Mononuclear cell (primary cell): ENCODE data around the gene PRR14L. TPM values are rescaled to one million over a fixed set of nuclear protein-coding genes. Genes with fewer than 3 reads are reported as not detected.
A peak's percentile ranks its signal among the peaks of the same experiment; 100 is the strongest.
"Not testable (repeated sequence)": the region's sequence is repeated elsewhere in the genome, so short reads cannot be mapped to it uniquely, and the experiment has no call there.

ENCODE experiments used
- H3K27me3 ChIP-seq: 2 replicates; pipeline ENCODE4 v1.6.0; 2011; ENCODE audit warnings: low read length, control low read depth; ENCODE audit not compliant: insufficient read depth
- H3K4me1 ChIP-seq: 2 replicates; pipeline ENCODE4 v1.5.1; 2011; ENCODE audit warnings: mild to moderate bottlenecking, low read length, control low read depth; ENCODE audit not compliant: insufficient read depth
- H3K4me3 ChIP-seq: 2 replicates; pipeline ENCODE4 v1.5.1; 2011; ENCODE audit warnings: mild to moderate bottlenecking, low read length, moderate library complexity
- H3K9me3 ChIP-seq: 2 replicates; pipeline ENCODE4 v1.5.1; 2011; ENCODE audit warnings: low read depth, mild to moderate bottlenecking, control low read depth, low read length
- total RNA-seq: library from RNA; depleted of rRNA; stranded (reverse); fragments of >200 nt; gene quantifications from one replicate; pipeline ENCODE4 v1.2.3, GENCODE V29; 2012

Gene PRR14L
- 15.8 TPM for total RNA-seq

GRCh38 chr22:31749636-31750364, at the start of gene PRR14L:
Gene PRR14L (minus strand): TSS chr22:31750132. CDS start chr22:31738860, 11,272 bp downstream.
- peak within 1 kb of the TSS; percentile 98 for H3K4me3 ChIP-seq

GRCh38 chr22:31799358-31799757, 49.4 kb upstream of the PRR14L start:
- not testable (repeated sequence) for H3K9me3 ChIP-seq, H3K4me3 ChIP-seq

More at GRCh38 chr22:31749636-31750364, at the start of gene PRR14L:
- Histone ChIP-seq H3K9me3 (no peaks in the 10 kb centered on the region), H3K27me3 (no peaks in the 10 kb centered on the region), H3K4me1 (peaks cover 62% of the 10 kb centered on the region)

GRCh38 chr22:31790240-31790639, 40.3 kb upstream of the PRR14L start:
- Histone ChIP-seq H3K27me3 (no peaks in the 10 kb centered on the region), H3K9me3 (no peaks in the 10 kb centered on the region), H3K4me1 (peaks cover 17% of the 10 kb centered on the region), H3K4me3 (no peak overlapping the region)

More at GRCh38 chr22:31799358-31799757, 49.4 kb upstream of the PRR14L start:
- not testable (repeated sequence) for H3K27me3 ChIP-seq, H3K4me1 ChIP-seq

DNA sequence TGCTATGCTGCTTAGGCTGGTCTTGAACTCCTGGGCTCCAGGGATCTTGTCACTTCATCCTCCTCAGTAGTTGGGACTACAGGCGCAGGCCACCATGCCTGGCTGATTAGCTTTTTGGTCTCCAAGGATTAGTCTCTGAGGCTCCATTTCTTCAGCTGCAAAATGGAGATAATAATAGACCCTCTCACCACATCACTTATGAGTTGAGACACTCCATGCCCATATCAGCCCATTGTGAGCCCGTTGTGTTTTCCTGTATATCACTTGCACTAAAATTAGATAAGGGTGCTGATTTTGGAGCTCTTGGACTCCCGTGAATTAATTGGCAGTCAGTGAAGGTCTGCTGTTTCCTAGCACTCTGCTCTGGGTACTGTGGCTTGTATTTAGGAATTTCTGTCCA, 39.9 kb upstream of the PRR14L start:
- H3K4me3 ChIP-seq: no peak overlapping the region
- H3K4me1 ChIP-seq: peaks cover 17% of the 10 kb centered on the region
- H3K27me3 ChIP-seq: no peaks in the 10 kb centered on the region
- no peaks in the 10 kb centered on the region for H3K9me3 ChIP-seq

GRCh38 chr22:31776231-31776630, 26.3 kb upstream of the PRR14L start:
- Histone ChIP-seq H3K9me3 (no peaks in the 10 kb centered on the region), H3K27me3 (no peaks in the 10 kb centered on the region), H3K4me1 (no peaks in the 10 kb centered on the region), H3K4me3 (no peak overlapping the region)

DNA sequence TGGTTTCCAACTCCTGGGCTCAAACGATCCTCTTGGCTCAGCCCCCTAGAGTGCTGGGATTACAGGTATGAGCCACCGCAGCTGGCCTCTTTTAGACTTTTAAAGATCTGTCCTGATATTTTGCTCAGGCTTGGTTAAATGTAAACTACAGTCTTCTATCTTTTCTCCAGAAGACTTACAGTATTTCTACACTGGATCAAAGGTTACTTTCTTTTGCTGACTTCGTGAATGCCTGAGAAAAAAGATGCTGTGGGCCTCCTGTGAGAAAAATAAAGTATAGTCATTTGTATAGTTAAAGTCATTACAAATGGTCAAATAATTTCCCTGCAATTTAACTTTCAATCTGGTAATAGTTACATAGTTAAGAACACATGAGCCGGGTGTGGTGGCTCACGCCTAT, 23.5 kb upstream of the PRR14L start:
- no peak overlapping the region for H3K4me3 ChIP-seq
- no peaks in the 10 kb centered on the region for H3K27me3 ChIP-seq
- no peaks in the 10 kb centered on the region for H3K4me1 ChIP-seq
- no peaks in the 10 kb centered on the region for H3K9me3 ChIP-seq

DNA sequence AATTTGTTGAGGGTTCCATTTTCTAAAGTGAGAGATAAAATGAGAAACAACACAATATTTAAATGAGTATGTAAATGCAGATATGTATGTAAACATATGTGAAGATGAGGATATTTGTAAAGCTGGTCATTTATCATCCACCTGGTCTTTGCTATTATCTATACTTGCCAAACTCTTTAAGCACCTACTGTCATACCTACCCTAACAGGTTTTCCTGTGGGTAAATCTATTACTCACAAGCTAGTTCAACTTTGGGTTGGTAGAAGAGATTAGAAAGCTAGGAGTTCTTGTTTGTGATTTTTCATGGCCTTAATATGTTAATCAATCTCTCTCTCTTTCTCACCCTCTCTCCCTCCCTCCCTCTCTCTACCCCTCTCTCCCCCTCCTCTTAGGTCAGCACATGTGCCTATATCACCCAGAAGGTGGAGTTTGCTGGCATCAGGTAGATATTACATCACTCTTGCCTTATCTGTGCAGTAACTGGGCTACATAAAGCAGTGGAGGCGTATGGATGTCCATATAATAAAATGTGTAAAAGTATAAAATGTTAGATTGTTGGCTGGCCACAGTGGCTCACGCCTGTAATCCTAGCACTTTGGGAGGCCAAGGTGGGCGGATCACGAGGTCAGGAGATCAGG, 18.6 kb upstream of the PRR14L start:
- Histone ChIP-seq H3K27me3 (no peaks in the 10 kb centered on the region), H3K4me3 (no peak overlapping the region), H3K4me1 (no peaks in the 10 kb centered on the region), H3K9me3 (no peaks in the 10 kb centered on the region)

- no peak overlapping the region for H3K4me3 ChIP-seq
- H3K4me1 ChIP-seq: no peaks in the 10 kb centered on the region
- H3K27me3 ChIP-seq: no peaks in the 10 kb centered on the region
- no peaks in the 10 kb centered on the region for H3K9me3 ChIP-seq
Measured at GRCh38 chr22:31764785-31765184, 14.9 kb upstream of the PRR14L start.

- not testable (repeated sequence) for H3K4me3 ChIP-seq
Measured at GRCh38 chr22:31758860-31759259, 8.9 kb upstream of the PRR14L start.

GRCh38 chr22:31757265-31757664, 7.3 kb upstream of the PRR14L start:
- Histone ChIP-seq H3K4me1 (peaks cover 23% of the 10 kb centered on the region), H3K4me3 (no peak overlapping the region), H3K27me3 (no peaks in the 10 kb centered on the region), H3K9me3 (no peaks in the 10 kb centered on the region)

More at GRCh38 chr22:31758860-31759259, 8.9 kb upstream of the PRR14L start:
- H3K9me3 ChIP-seq, H3K4me1 ChIP-seq, H3K27me3 ChIP-seq: not testable (repeated sequence)

DNA sequence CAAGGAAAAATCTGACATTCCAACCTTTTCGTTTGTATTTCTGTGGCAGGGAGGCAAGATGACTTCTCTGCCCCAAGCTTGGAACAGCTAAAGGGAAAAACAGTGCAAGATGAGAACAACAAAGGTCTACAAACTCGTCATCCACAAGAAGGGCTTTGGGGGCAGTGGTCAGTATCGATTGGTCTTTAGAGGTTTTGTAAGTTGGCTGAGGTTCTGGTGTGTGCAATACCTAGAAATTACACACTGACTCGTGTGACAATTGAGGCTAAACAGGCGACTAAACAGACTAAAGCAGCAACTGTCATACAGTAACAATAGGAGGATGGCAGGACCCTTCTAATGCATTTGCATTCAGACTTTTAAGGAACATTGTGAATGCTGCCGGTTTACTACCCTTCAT, 4.9 kb upstream of the PRR14L start:
- no peaks in the 10 kb centered on the region for H3K9me3 ChIP-seq
- H3K4me3 ChIP-seq: no peak overlapping the region
- H3K4me1 ChIP-seq: peaks cover 34% of the 10 kb centered on the region
- no peaks in the 10 kb centered on the region for H3K27me3 ChIP-seq

DNA sequence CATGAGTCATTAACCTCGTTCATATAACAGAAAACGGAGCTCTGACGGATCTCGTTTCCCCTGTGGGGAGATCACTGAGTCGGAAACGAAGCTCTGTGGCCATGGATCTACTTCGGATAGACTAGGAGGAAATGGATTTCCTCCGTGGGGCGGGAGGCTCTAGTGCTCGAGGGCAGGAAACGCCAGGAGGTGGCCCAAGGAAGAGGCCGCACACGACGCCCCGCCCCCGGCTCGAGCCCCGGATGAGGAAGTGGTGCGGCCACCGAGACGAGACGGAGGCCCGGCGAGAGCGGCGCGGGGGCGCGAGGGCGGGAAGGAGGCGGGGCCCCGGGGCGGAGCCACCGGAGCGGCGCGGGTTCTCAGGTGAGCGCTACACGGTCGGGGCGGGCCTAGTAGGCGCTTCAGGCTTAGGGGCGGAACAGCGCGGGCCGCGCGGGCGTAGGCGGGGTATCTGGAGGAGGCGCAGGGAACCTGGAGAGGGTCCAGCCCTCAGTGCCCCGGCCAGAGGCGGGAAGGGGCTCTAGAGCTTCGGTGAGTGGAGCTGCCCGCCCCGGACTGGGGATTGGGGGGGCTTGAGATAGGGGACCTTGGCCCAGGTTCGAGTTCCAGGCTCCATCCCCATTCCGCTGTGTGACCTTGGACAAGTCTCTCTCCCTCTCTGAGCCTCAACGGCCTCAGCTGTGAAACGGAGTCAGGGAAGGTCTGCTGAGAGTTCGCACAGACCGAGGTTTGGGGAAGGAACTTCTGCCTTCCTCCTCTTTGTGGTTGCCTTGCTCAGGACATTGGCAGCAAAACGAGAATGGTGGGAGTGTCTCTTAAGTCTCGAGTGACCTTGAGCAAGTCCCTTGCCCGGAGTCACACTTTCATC, 3.9 kb upstream of the PRR14L start, which contains the start of gene DEPDC5:
DEPDC5 (plus strand) TSS at position 386 of the 868 bp plus-strand sequence. CDS start 903 bp downstream, outside the sequence.
- Histone ChIP-seq H3K4me3 (peak within 1 kb of the TSS; percentile 75), H3K9me3 (no peaks in the 10 kb centered on the region), H3K4me1 (peaks cover 42% of the 10 kb centered on the region), H3K27me3 (no peaks in the 10 kb centered on the region)

DNA sequence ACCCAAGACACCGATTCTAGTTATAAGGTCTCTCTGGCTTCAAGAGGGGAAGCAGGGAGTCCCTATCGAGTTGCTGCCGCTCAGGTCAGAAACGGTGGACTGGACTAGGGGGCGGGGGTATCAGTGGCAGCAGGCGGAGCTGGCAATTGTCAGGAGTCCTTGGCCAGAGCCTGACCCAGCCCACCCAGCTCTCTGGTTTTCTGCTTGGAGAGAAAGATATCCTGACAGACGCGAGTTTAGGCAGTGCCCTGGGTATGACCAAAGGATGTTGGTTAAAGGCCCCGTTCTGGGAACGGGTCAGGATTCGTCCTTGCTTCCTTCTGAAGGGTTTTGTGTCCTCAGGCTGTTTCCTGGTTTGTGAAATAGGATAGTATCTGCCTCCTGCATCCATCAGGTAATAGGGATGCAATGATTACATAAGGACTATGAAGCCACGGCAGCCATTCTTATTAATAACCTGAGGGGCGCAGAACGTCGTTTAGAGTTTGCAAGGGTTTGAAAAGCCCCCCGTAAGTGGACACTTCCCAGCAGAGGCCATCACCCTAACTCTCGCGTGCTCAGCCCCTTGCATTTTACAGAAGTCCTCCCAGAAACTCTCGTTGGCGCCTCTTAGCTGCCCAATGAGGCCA, 3.2 kb upstream of the PRR14L start:
- Histone ChIP-seq H3K9me3 (no peaks in the 10 kb centered on the region), H3K27me3 (no peaks in the 10 kb centered on the region), H3K4me3 (peak overlapping the region; percentile 75), H3K4me1 (peaks cover 49% of the 10 kb centered on the region)

DNA sequence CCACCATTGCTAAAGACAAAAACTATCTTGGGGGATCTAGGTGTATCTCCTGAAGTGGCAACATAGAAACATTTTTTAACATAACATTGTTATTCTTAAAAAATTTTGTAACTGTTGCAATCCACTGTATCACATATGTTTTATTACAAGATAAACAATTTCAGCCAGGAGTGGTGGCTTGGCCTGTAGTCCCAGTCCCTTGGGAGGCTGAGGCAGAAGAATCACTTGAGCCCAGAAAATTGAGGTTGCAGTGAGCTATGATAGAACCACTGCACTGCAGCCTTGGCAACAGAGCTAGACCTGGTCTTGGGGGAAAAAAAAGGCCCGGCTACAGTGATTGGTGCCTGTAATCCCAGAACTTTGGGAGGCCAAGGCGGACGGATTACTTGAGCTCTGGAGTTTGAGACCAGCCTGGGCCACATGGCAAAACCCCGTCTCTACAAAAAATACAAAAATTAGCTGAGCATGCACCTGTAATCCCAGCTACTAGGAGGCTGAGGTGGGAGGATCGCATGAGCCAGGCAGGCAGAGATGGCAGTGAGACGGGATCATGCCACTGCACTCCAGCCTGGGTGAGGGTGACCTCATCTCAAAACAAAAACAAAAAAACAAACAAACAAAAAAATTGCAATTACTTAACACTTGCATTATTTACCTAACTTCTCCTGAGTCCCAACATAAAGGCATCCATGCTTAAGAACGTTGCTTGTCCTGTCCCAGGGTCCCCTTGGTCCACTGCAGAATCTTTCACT, 2.3 kb upstream of the PRR14L start:
- Histone ChIP-seq H3K4me1 (peaks cover 58% of the 10 kb centered on the region), H3K9me3 (no peaks in the 10 kb centered on the region), H3K27me3 (no peaks in the 10 kb centered on the region), H3K4me3 (no peak overlapping the region)
